IMR-90 (cell line): ENCODE measurements around the gene ATP9B.

Source experiments
- BHLHE40 ChIP-seq: fragments of 150-350 bp; IDR thresholded peaks from 2 replicates; pipeline ENCODE4 v1.6.1; 2016; ENCODE audit warnings: mild to moderate bottlenecking, low read depth, low read length
- CEBPB ChIP-seq: IDR thresholded peaks from 2 replicates; pipeline ENCODE4 v1.6.1; 2012; ENCODE audit warnings: low read depth, low read length, improper control_type of control experiment
- MXI1 ChIP-seq: IDR thresholded peaks from 2 replicates; pipeline ENCODE4 v1.6.1; 2012; ENCODE audit warnings: low read depth, mild to moderate bottlenecking, low read length, moderate library complexity, borderline replicate concordance
- TF ChIP-seq, protein P1 (sequence below): conservative IDR thresholded peaks from 2 replicates; pipeline ENCODE4 v1.5.1; 2012; ENCODE audit warnings: mild to moderate bottlenecking, low read depth, low read length, improper control_type of control experiment

GRCh38 chr18:79393635-79394533, 324.7 kb downstream of the ATP9B start:
- TF ChIP-seq CEBPB (no peak), BHLHE40 (no peak), MXI1 (no peak)
- TF ChIP-seq, protein P1, sequence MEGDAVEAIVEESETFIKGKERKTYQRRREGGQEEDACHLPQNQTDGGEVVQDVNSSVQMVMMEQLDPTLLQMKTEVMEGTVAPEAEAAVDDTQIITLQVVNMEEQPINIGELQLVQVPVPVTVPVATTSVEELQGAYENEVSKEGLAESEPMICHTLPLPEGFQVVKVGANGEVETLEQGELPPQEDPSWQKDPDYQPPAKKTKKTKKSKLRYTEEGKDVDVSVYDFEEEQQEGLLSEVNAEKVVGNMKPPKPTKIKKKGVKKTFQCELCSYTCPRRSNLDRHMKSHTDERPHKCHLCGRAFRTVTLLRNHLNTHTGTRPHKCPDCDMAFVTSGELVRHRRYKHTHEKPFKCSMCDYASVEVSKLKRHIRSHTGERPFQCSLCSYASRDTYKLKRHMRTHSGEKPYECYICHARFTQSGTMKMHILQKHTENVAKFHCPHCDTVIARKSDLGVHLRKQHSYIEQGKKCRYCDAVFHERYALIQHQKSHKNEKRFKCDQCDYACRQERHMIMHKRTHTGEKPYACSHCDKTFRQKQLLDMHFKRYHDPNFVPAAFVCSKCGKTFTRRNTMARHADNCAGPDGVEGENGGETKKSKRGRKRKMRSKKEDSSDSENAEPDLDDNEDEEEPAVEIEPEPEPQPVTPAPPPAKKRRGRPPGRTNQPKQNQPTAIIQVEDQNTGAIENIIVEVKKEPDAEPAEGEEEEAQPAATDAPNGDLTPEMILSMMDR = no peak
